ENCODE results near the gene DLG2.

Gene DLG2

DNA sequence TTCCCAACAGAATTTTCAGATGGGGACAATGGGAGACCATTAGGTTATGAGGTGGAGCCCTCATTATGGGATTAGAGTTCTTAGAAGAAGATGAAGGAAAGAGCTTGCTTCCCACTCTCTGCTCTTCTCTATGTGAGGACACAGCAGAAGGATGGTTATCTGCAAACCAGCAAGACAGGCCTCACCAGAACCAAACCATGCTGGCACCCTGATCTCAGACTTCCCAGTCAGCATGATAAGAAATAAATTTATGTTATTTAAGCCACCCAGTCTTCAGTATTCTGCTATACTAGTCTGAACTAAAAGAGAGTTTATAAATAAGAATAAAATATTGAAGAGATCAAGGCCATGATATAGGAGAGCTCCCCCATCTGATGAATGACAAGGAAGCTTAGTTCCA, 1394.6 kb downstream of the DLG2 start:
- TF ChIP-seq, protein P1, sequence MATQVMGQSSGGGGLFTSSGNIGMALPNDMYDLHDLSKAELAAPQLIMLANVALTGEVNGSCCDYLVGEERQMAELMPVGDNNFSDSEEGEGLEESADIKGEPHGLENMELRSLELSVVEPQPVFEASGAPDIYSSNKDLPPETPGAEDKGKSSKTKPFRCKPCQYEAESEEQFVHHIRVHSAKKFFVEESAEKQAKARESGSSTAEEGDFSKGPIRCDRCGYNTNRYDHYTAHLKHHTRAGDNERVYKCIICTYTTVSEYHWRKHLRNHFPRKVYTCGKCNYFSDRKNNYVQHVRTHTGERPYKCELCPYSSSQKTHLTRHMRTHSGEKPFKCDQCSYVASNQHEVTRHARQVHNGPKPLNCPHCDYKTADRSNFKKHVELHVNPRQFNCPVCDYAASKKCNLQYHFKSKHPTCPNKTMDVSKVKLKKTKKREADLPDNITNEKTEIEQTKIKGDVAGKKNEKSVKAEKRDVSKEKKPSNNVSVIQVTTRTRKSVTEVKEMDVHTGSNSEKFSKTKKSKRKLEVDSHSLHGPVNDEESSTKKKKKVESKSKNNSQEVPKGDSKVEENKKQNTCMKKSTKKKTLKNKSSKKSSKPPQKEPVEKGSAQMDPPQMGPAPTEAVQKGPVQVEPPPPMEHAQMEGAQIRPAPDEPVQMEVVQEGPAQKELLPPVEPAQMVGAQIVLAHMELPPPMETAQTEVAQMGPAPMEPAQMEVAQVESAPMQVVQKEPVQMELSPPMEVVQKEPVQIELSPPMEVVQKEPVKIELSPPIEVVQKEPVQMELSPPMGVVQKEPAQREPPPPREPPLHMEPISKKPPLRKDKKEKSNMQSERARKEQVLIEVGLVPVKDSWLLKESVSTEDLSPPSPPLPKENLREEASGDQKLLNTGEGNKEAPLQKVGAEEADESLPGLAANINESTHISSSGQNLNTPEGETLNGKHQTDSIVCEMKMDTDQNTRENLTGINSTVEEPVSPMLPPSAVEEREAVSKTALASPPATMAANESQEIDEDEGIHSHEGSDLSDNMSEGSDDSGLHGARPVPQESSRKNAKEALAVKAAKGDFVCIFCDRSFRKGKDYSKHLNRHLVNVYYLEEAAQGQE (IDR thresholded peaks at IDR 0.05; ENCODE audit: insufficient replicate concordance, low read depth): no peak
- TF ChIP-seq SPI1 (IDR thresholded peaks at IDR 0.05; ENCODE audit: borderline replicate concordance, low read depth): no peak
- no peak for TF ChIP-seq POLR2AphosphoS5 (IDR thresholded peaks at IDR 0.05; ENCODE audit: low read depth)
- TF ChIP-seq GABPA (IDR thresholded peaks at IDR 0.05; ENCODE audit: low read depth): no peak
- TF ChIP-seq, protein P2, sequence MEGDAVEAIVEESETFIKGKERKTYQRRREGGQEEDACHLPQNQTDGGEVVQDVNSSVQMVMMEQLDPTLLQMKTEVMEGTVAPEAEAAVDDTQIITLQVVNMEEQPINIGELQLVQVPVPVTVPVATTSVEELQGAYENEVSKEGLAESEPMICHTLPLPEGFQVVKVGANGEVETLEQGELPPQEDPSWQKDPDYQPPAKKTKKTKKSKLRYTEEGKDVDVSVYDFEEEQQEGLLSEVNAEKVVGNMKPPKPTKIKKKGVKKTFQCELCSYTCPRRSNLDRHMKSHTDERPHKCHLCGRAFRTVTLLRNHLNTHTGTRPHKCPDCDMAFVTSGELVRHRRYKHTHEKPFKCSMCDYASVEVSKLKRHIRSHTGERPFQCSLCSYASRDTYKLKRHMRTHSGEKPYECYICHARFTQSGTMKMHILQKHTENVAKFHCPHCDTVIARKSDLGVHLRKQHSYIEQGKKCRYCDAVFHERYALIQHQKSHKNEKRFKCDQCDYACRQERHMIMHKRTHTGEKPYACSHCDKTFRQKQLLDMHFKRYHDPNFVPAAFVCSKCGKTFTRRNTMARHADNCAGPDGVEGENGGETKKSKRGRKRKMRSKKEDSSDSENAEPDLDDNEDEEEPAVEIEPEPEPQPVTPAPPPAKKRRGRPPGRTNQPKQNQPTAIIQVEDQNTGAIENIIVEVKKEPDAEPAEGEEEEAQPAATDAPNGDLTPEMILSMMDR (IDR thresholded peaks at IDR 0.05; ENCODE audit: insufficient read depth, low read length): no peak
- no peak overlapping the region for H3K27ac ChIP-seq (replicated peaks)
- no peak for DNase-seq (ENCODE audit: low read depth in 1 of 2, low spot score in 1 of 2)

DNA sequence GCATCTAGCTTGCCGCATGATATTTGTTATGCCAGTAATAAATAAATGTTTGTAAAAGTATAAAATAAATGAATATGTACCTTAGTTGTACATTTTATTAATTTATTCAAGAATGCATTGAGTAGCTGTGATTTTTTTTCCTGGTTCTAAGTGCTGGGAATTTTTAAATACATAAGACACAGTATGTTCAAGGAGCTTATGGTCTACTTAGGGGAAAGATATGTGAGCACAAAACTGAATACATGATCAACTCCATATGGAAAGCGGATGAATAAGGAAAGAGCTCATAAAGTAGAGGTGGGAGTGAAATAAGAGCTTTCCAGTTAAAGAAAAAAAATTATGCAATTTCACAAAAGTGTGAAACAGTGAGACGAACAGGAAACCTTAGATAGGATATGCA, 1396.7 kb downstream of the DLG2 start:
- Histone ChIP-seq H3K27me3 (ENCODE audit: insufficient read depth, poor library complexity, severe bottlenecking) (no peaks in the 10 kb centered on the region), H3K4me3 (replicated peaks; ENCODE audit: insufficient read depth, low read length) (no peak overlapping the region), H3K27ac (replicated peaks) (no peak overlapping the region)
- TF ChIP-seq SPI1 (IDR thresholded peaks at IDR 0.05; ENCODE audit: borderline replicate concordance, low read depth): no peak
- TF ChIP-seq, protein P1 (IDR thresholded peaks at IDR 0.05; ENCODE audit: insufficient replicate concordance, low read depth): no peak
- TF ChIP-seq, protein P2 (IDR thresholded peaks at IDR 0.05; ENCODE audit: insufficient read depth, low read length): no peak
- TF ChIP-seq GABPA (IDR thresholded peaks at IDR 0.05; ENCODE audit: low read depth): no peak
- no peak for TF ChIP-seq POLR2AphosphoS5 (IDR thresholded peaks at IDR 0.05; ENCODE audit: low read depth)
- DNase-seq (ENCODE audit: low read depth in 1 of 2, low spot score in 1 of 2): no peak

More for the DNA sequence above, 1394.6 kb downstream of the DLG2 start:
- Histone ChIP-seq H3K27me3 (ENCODE audit: insufficient read depth, poor library complexity, severe bottlenecking) (no peaks in the 10 kb centered on the region), H3K4me3 (replicated peaks; ENCODE audit: insufficient read depth, low read length) (no peak overlapping the region)

DNA sequence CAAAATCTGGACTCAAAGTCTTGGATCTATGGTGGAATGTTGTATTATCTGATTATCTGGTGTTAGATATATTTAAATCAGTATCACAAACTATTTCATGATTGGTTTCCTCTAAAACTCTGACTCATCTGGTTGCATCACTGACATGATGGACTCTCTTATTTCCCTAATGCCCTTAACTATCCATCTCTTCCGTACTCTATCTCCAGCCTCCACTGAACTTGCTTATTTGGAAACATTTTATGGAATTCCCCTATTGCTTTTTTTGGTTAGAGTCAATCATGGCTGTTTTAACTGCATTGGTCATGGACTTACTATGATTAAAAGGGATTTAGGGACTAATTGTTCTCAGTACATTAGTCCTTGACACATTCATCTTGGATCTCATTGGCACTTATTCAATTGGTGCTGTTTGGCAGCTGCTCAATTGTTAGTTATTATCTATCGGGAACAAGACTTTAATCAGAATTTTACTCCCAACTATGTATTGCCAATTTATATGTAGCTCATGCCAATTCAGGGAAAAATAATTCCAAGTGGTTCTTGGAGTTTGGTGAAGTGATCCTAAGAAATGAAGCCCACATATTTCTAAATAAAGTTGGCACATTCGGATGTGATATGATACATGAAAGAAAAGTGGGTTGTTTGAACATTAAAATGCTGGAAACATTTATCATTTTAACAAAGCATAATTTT, 1399.0 kb downstream of the DLG2 start:
- Histone ChIP-seq H3K4me3 (replicated peaks; ENCODE audit: insufficient read depth, low read length) (no peak overlapping the region), H3K27me3 (ENCODE audit: insufficient read depth, poor library complexity, severe bottlenecking) (no peaks in the 10 kb centered on the region), H3K27ac (replicated peaks) (no peak overlapping the region)
- DNase-seq (ENCODE audit: low read depth in 1 of 2, low spot score in 1 of 2): no peak
- TF ChIP-seq, protein P1 (IDR thresholded peaks at IDR 0.05; ENCODE audit: insufficient replicate concordance, low read depth): no peak
- no peak for TF ChIP-seq POLR2AphosphoS5 (IDR thresholded peaks at IDR 0.05; ENCODE audit: low read depth)
- no peak for TF ChIP-seq GABPA (IDR thresholded peaks at IDR 0.05; ENCODE audit: low read depth)
- no peak for TF ChIP-seq SPI1 (IDR thresholded peaks at IDR 0.05; ENCODE audit: borderline replicate concordance, low read depth)
- TF ChIP-seq, protein P2 (IDR thresholded peaks at IDR 0.05; ENCODE audit: insufficient read depth, low read length): no peak
